Testis (tissue), 2 donors: Measurements from ENCODE around the gene MCRS1.

Experiments
- CTCF ChIP-seq, 3 experiments: fragments of 450-650 bp in 2 of 3; fragments of 200-600 bp in 1 of 3; sonication (generic) in 1 of 3; IDR thresholded peaks; one replicate each; pipeline ENCODE4 v1.5.1; 2016 to 2019; ENCODE audit warnings: antibody characterized with exemption in 3 of 3, mild to moderate bottlenecking in 2 of 3, moderate library complexity in 1 of 3
- POLR2A ChIP-seq: fragments of 450-650 bp; IDR thresholded peaks from one replicate; pipeline ENCODE4 v1.6.1; 2017; ENCODE audit warnings: antibody characterized with exemption, mild to moderate bottlenecking, moderate library complexity

- peak in 2 of 3 experiments; percentile 52 to 60 for TF ChIP-seq CTCF (IDR thresholded peaks at IDR 0.05)
- TF ChIP-seq POLR2A: no peak
Observed at GRCh38 chr12:49580572-49581535, 12.9 kb upstream of the MCRS1 start.
